Measurements from ENCODE around the gene PDK1. TPM values are rescaled to one million over a fixed set of nuclear protein-coding genes. Genes with fewer than 3 reads are reported as not detected.

Gene PDK1
- total RNA-seq, 1 experiment from 2014 or later: 74.7 TPM

DNA sequence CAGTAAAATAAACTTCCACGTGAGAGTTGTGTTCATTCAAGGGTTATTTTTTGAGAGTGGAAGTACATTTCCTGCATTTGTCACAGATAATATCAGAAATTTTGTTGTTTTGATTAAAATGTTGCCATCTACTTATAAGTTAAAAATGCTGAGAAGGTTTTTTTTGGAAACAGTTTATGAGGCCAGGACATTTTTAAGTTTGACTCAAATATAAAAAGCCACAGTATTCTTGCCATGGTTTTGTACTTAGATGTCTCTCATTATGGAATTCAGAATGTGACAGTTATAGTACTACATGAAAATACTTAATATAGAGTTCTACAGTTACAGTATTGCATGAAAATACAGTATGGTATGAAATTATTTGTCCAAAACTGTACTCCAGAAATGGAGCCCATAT is 44.1 kb downstream of the PDK1 start:
- H2BK12ac ChIP-seq (ENCODE audit: insufficient read length, low read depth, low read length): no peak overlapping the region
- Mint-ChIP-seq H3K4me1 (peaks cover 5 to 6% of the 10 kb centered on the region in 2 experiments), H3K36me3 (ENCODE audit: insufficient read depth in 1 of 3, low read depth in 3 of 3) (peaks cover 13 to 80% (median 24%) of the 10 kb centered on the region in 3 experiments; a peak in 6 of 7 replicates), H3K27ac (no peak overlapping the region), H3K4me3 (no peak overlapping the region), H3K27me3 (ENCODE audit: low read depth) (no peaks in the 10 kb centered on the region), H3K9me3 (no peaks in the 10 kb centered on the region)
- H3K79me2 ChIP-seq (ENCODE audit: insufficient read depth, low read length): no peaks in the 10 kb centered on the region
- no peak overlapping the region for H3K23ac ChIP-seq (ENCODE audit: insufficient read length, low read depth, low read length)
- no peak overlapping the region for H4K8ac ChIP-seq (replicated peaks; ENCODE audit: insufficient read length, low read depth, low read length)
- TF ChIP-seq, protein P1, sequence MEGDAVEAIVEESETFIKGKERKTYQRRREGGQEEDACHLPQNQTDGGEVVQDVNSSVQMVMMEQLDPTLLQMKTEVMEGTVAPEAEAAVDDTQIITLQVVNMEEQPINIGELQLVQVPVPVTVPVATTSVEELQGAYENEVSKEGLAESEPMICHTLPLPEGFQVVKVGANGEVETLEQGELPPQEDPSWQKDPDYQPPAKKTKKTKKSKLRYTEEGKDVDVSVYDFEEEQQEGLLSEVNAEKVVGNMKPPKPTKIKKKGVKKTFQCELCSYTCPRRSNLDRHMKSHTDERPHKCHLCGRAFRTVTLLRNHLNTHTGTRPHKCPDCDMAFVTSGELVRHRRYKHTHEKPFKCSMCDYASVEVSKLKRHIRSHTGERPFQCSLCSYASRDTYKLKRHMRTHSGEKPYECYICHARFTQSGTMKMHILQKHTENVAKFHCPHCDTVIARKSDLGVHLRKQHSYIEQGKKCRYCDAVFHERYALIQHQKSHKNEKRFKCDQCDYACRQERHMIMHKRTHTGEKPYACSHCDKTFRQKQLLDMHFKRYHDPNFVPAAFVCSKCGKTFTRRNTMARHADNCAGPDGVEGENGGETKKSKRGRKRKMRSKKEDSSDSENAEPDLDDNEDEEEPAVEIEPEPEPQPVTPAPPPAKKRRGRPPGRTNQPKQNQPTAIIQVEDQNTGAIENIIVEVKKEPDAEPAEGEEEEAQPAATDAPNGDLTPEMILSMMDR (conservative IDR thresholded peaks at IDR 0.05): no peak
- no peak overlapping the region for H2BK120ac ChIP-seq (ENCODE audit: low read depth, low read length, poor library complexity, severe bottlenecking)
- no peak overlapping the region for H3K4ac ChIP-seq (ENCODE audit: low read depth, low read length)
- H3K79me1 ChIP-seq (ENCODE audit: insufficient read depth, low read depth, low read length, poor library complexity, severe bottlenecking): no peaks in the 10 kb centered on the region
- H2AFZ ChIP-seq (ENCODE audit: low read length): no peak overlapping the region
- H3K14ac ChIP-seq (ENCODE audit: insufficient read depth, low read length): no peak overlapping the region
- H3K56ac ChIP-seq (ENCODE audit: insufficient read length, low read depth, low read length): no peak overlapping the region
- no peaks in the 10 kb centered on the region for H3K27me3 ChIP-seq (ENCODE audit: insufficient read depth, low read length)
- H3K4me2 ChIP-seq (ENCODE audit: insufficient read depth, insufficient read length, low read length): no peak overlapping the region
- no peak overlapping the region for H3K18ac ChIP-seq (ENCODE audit: insufficient read length, low read depth, low read length)
- H4K20me1 ChIP-seq (ENCODE audit: control insufficient read depth, insufficient read depth, insufficient read length): no peaks in the 10 kb centered on the region
- no peaks in the 10 kb centered on the region for H3K9me3 ChIP-seq (ENCODE audit: control insufficient read depth, low read depth, low read length)
- H2AK5ac ChIP-seq (ENCODE audit: insufficient read length, low read length): no peak overlapping the region
- no peak overlapping the region for H2BK5ac ChIP-seq (ENCODE audit: insufficient read length, low read length)
- no peak overlapping the region for H4K5ac ChIP-seq (ENCODE audit: insufficient read length, low read depth, low read length)
- H4K91ac ChIP-seq (ENCODE audit: insufficient read length, low read depth, low read length): no peak overlapping the region
- WGBS (ENCODE audit: extremely low coverage, insufficient read length, low lambda C conversion rate): no CpG with 5 or more reads among the region's 1 CpG
- H3K23me2 ChIP-seq (ENCODE audit: insufficient read length, low read depth, low read length, poor library complexity, severe bottlenecking): no peaks in the 10 kb centered on the region
- no peak overlapping the region for H2BK15ac ChIP-seq (ENCODE audit: low read depth, low read length)
- no peak overlapping the region for H2BK20ac ChIP-seq (ENCODE audit: low read depth, low read length, poor library complexity, severe bottlenecking)
- no peaks in the 10 kb centered on the region; the same call in 1 of the 2 replicates for H3K4me1 ChIP-seq (ENCODE audit: insufficient read depth, low read length)
- H3K9ac ChIP-seq (ENCODE audit: extremely low read depth, insufficient read length, low read length): no peak overlapping the region
- H3T11ph ChIP-seq (ENCODE audit: low read length): no peak overlapping the region
- H3K27ac ChIP-seq (ENCODE audit: insufficient read length, low read depth, low read length): no peak overlapping the region
- DNase-seq: no peak
